ENCODE measurements around the gene PRCD.

Gene PRCD, protein sequence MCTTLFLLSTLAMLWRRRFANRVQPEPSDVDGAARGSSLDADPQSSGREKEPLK

GRCh38 chr17:76539631-76540271 lies at the start of gene PRCD:
TSS of gene PRCD (plus strand) at chr17:76540044. CDS start at chr17:76540142, 98 bp downstream.
- in situ Hi-C loops (cut with MboI; ENCODE audit: low sequenced_read_pairs): no loop called here

DNA sequence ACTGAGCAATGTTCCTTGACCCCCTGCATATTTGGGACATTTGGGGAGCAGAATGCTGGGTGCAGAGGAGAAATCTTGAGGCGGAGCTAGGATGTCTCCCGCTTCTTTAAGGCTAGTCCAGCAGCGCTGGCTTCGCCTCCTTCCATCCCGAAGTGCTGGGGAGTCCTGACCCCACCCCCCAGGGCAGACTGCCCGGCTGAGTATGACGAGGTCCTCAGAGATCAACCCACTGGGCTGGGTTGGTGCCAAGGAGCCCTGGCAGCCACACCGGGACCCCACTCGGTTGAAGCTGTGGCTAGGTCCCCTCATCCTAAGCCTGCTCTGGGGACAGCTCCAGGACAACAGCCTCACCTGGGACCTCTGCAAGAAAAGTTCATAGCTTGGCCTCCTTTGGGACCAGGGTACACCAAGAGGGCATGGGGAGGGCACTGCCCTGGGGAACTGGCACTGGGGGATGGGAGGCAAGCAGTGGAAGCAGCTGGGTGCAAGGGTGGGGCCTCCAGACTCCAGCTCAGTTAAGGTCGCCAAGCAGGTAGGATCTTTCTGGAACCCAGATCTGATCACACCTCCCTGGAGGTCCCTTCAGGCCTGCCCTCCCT lies 49.6 kb upstream of the PRCD start:
- in situ Hi-C loops (cut with MboI; ENCODE audit: low sequenced_read_pairs): no loop called here

GRCh38 chr17:76491271-76492122 lies 48.3 kb upstream of the PRCD start:
- in situ Hi-C loops (cut with MboI; ENCODE audit: low sequenced_read_pairs): no loop called here

GRCh38 chr17:76492123-76492988 lies 47.5 kb upstream of the PRCD start:
- in situ Hi-C loops (cut with MboI; ENCODE audit: low sequenced_read_pairs): no loop called here

DNA sequence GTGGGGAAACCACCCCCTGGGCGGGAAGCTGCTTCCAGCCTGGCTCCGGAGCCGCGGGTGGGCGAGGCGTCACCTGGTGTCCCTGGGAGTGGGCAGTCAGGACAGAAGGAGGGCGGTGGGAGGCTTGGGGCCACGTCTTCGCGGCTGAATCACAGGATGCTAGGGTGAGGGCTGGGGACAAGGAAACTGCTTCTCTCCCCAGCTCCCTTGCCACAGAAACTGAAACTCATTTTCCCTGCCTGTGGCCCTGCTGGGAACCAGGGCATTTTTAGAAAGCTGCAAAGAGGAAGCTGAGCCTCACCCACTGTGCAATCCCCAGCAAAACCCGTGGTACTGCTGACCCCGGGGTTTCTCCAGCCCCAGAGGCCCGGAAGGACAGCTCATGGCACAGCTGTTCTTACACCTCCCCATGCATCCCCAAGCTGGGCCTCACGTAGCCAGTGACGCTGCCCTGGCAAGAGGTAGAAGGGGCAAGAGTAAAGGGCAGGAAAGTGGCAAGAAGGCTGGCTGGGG lies 46.8 kb upstream of the PRCD start:
- in situ Hi-C loops (cut with MboI; ENCODE audit: low sequenced_read_pairs): no loop called here

DNA sequence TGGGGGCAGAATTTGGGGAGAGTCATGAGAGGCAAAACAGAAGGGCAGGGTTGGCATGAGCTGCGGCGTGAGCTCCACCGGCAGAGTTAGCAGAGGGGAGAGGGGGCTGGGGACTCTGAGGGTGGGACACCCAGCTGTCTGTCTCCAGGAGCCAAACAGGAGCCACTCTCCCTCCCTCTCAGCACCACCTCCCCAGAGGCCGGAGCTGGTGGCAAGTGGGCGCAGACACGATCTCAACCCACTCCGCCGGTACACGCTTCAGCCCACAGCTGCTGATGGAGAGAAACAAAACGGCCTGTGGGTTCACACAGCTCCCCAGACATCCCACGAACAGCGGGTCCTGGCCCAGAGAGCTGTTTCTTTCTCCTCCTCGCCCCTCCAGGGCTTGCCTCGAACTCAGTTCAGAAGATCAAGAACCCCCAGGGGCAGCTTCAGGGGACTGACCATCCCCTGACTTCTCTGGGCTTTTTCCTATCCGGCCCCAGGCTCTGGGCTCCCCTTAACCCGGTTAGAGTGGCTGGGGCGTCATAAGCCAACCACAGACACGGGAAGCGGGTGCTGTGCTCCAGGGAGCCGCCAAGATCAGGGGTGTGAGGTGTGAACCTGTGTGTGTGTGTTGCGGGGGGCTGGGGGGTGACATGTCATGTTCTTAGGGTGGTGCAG lies 46.2 kb upstream of the PRCD start:
- in situ Hi-C loops (cut with MboI; ENCODE audit: low sequenced_read_pairs): no loop called here

DNA sequence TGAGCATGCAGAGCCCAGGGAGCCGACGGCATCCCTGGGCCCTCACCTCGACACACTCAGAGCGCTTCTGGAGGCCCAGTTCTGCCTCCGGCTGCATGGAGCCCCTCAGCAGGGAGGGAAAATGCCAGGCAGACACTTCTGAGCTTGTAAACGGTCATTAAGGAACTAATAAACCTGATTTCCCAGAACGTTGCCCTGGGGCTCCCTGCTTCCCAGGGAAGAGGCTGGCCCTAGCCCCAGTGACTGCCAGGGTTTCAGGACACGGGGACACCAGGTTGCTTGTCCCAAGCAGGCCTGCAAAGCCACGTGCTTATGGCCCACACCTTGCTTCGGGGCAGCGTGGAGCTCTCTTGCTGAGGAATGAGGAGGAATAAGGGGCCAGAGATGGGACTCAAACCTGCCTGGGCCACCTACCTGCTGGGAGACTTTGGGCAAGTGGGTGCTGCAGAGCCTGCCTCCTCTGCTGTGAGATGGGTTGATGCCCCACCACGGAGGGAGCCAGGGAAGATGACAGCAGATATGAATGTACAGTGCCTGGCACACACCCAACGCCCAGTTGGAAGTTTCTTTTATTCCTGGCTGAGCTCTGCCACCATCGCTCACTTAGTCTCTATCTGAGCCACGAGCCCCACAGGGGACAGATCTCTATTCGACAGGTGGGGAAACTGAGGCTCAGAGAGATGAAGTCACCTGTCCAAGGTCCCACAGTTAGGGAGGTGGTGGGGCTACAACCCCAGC lies 44.0 kb upstream of the PRCD start:
- in situ Hi-C loops (cut with MboI; ENCODE audit: low sequenced_read_pairs): no loop called here

DNA sequence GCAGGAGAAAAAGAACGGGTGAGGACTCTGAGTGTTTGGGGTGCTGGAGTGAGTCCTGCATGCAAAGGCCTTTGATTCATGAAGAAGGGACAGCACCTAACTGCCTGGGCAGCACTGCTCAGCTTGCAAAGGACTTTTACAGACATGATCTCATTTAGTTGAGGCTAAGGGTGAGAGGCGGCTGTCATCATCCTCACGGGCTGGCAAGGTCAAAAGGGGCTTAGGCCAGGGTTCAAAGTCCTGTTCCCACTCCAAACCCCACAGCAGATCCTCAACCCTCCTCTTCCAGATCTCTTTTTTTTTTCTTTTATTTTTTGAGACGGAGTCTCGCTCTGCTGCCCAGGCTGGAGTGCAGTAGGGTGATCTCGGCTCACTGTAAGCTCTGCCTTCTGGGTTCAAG lies 43.4 kb upstream of the PRCD start:
- in situ Hi-C loops (cut with MboI; ENCODE audit: low sequenced_read_pairs): no loop called here

- in situ Hi-C loops (cut with MboI; ENCODE audit: low sequenced_read_pairs): no loop called here
These were observed 42.2 kb upstream of the PRCD start for GRCh38 chr17:76497699-76497978.

- in situ Hi-C loops (cut with MboI; ENCODE audit: low sequenced_read_pairs): no loop called here
These were observed 41.6 kb upstream of the PRCD start for GRCh38 chr17:76497979-76498875.

GRCh38 chr17:76498876-76499251 lies 41.0 kb upstream of the PRCD start:
- in situ Hi-C loops (cut with MboI; ENCODE audit: low sequenced_read_pairs): no loop called here

- in situ Hi-C loops (cut with MboI; ENCODE audit: low sequenced_read_pairs): no loop called here
These were observed 40.6 kb upstream of the PRCD start for GRCh38 chr17:76499267-76499667.

- in situ Hi-C loops (cut with MboI; ENCODE audit: low sequenced_read_pairs): no loop called here
These were observed 39.6 kb upstream of the PRCD start for GRCh38 chr17:76500074-76500746.

- in situ Hi-C loops (cut with MboI; ENCODE audit: low sequenced_read_pairs): no loop called here
These were observed 39.2 kb upstream of the PRCD start for GRCh38 chr17:76500747-76501017.

DNA sequence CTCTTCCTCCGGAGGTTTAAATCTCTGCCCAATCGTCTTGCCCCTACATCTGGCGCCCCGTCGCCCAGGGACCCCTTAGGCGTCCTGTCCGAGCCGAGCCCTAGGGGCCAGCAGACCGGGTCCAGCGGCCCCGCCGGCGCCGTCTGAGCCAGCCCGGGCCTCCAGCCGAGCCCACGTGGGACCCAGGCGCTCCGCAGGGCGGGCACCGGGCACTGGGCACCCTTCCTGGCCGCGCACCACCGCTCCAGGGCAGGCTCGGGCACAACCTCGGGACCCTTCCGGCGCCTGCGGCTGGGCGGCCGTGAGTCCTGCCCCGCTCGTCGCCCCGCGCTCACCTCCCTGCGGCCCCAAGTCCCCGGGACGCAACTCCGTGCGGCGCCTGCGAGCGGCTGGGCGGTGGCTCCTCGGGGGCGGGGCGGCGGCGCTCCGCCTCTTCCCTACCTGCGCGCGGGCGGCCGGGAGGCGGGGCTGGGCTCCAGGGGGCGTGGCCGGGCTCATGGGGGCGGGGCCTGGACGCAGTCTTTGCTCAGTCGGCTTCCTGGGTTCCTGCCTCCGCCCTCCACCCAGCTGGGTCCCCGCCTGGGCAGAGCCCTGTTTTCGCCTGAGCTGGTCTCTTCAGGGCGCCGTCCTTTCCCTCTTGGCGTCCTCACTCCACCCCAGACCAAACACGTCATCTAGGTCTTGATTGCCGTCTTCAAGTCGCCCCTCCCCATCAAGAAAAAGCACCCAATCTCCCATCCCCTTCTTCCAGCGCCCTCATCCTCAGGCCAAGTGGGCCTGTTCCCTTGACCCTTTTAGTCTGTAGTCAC lies 38.6 kb upstream of the PRCD start, which contains the start of gene RHBDF2:
Gene RHBDF2 (minus strand): TSS at position 406 of the 809 bp plus-strand sequence. CDS start 19,899 bp downstream, outside the sequence.
- in situ Hi-C loops (cut with MboI; ENCODE audit: low sequenced_read_pairs): no loop called here

- in situ Hi-C loops (cut with MboI; ENCODE audit: low sequenced_read_pairs): no loop called here
These were observed 38.0 kb upstream of the PRCD start for GRCh38 chr17:76501827-76502307.

Measured in HL-60/S4 treated with phorbol 12-myristate 13-acetate at 8.2 ng/mL for 4 days and 3 days (cell line).